GM15510 (cell line): Measurements from ENCODE around the gene MYRFL.

Experiments used
- POLR2A ChIP-seq: IDR thresholded peaks from 3 replicates; pipeline ENCODE4 v1.6.1; 2011; ENCODE audit warnings: borderline replicate concordance; ENCODE audit not compliant: insufficient read length; ENCODE audit errors: extremely low read depth

MYRFL gene

GRCh38 chr12:69932676-69933552 is 107.9 kb downstream of the MYRFL start:
- TF ChIP-seq POLR2A: no peak

- TF ChIP-seq POLR2A: no peak
These were observed 109.0 kb downstream of the MYRFL start for GRCh38 chr12:69934011-69934410.

- no peak for TF ChIP-seq POLR2A
These were observed 110.6 kb downstream of the MYRFL start for GRCh38 chr12:69935651-69936100.

- TF ChIP-seq POLR2A: no peak
These were observed 111.2 kb downstream of the MYRFL start for GRCh38 chr12:69936214-69936731.

- TF ChIP-seq POLR2A: no peak
These were observed 111.7 kb downstream of the MYRFL start for GRCh38 chr12:69936766-69937165.

- TF ChIP-seq POLR2A: no peak
These were observed 122.1 kb downstream of the MYRFL start for GRCh38 chr12:69947123-69947522.

- no peak for TF ChIP-seq POLR2A
These were observed 122.9 kb downstream of the MYRFL start for GRCh38 chr12:69947897-69948296.

GRCh38 chr12:69948851-69949250 is 123.8 kb downstream of the MYRFL start:
- no peak for TF ChIP-seq POLR2A

- TF ChIP-seq POLR2A: no peak
These were observed 124.4 kb downstream of the MYRFL start for GRCh38 chr12:69949311-69950002.

GRCh38 chr12:69951108-69951507 is 126.1 kb downstream of the MYRFL start:
- no peak for TF ChIP-seq POLR2A

GRCh38 chr12:69952890-69953289 is 127.9 kb downstream of the MYRFL start:
- no peak for TF ChIP-seq POLR2A

GRCh38 chr12:69961246-69961645 is 136.2 kb downstream of the MYRFL start:
- TF ChIP-seq POLR2A: no peak

- no peak for TF ChIP-seq POLR2A
These were observed 141.4 kb downstream of the MYRFL start for GRCh38 chr12:69966409-69966808.

- no peak for TF ChIP-seq POLR2A
These were observed 141.8 kb downstream of the MYRFL start for GRCh38 chr12:69966839-69967238.

- TF ChIP-seq POLR2A: no peak
These were observed 144.0 kb downstream of the MYRFL start for GRCh38 chr12:69969011-69969410.
